Measurements from ENCODE around the gene SUPT5H. TPM values are rescaled to one million over a fixed set of nuclear protein-coding genes. Genes with fewer than 3 reads are reported as not detected.

Gene SUPT5H
- total and polyA plus RNA-seq, 2 of the 8 experiments (the other 6 are each of a cell fraction or from before 2014, with no cell fraction given), result 77.8 to 111 TPM

- DNase-seq (ENCODE audit: low read depth in 1 of 2, low spot score in 2 of 2), result no peak
- H3K4me1 ChIP-seq (replicated peaks in 1 of 4; ENCODE audit: control insufficient read depth in 3 of 4, insufficient read depth in 4 of 4, low read length in 3 of 4), result no peaks in the 10 kb centered on the region; a peak in 1 of 7 replicates
- no peak overlapping the region for H2BK12ac ChIP-seq (ENCODE audit: low read depth, low read length)
- H3K23ac ChIP-seq (ENCODE audit: insufficient read length), result no peak overlapping the region
- no peak overlapping the region for H4K91ac ChIP-seq (replicated peaks; ENCODE audit: insufficient read length, low read length)
- no peak overlapping the region for H3K9ac ChIP-seq (replicated peaks in 1 of 4; ENCODE audit: extremely low read depth in 1 of 4, low read depth in 3 of 4, low read length in 3 of 4)
- H3K9me3 ChIP-seq (ENCODE audit: insufficient read depth in 2 of 2, low read depth in 1 of 2, low read length in 1 of 2), result no peaks in the 10 kb centered on the region
- H4K20me1 ChIP-seq (replicated peaks in 1 of 2; ENCODE audit: control insufficient read depth in 1 of 2, insufficient read depth in 2 of 2, low read length in 2 of 2), result peaks cover 6 to 24% of the 10 kb centered on the region in 2 experiments
- H3K36me3 ChIP-seq (ENCODE audit: control insufficient read depth in 2 of 4, insufficient read depth in 4 of 4, low read length in 3 of 4), result peaks cover 40 to 81% (median 72%) of the 10 kb centered on the region in 4 experiments
- H3K56ac ChIP-seq (replicated peaks; ENCODE audit: insufficient read length, low read depth, low read length), result no peak overlapping the region
- WGBS, 2 experiments (ENCODE audit: extremely low coverage in 1 of 2, insufficient coverage in 1 of 2, insufficient read length in 1 of 2, insufficient replicate concordance in 2 of 2, low coverage in 1 of 2, low lambda C conversion rate in 2 of 2, missing lambda C conversion rate in 1 of 2), result 93% methylated on average over 6 of the region's 6 CpGs; no CpG with 5 or more reads in 1 of the 2 experiments
- H4K5ac ChIP-seq (ENCODE audit: insufficient read length, low read depth, low read length), result no peak overlapping the region
- H3K27ac ChIP-seq (ENCODE audit: low read depth, low read length), result no peak overlapping the region
- no peak overlapping the region for H3K18ac ChIP-seq (ENCODE audit: extremely low read depth, low read length)
- no peaks in the 10 kb centered on the region for H3K79me2 ChIP-seq (ENCODE audit: control insufficient read depth in 1 of 2, insufficient read depth in 2 of 2, low read length in 2 of 2)
- H2BK5ac ChIP-seq (ENCODE audit: low read depth, low read length), result no peak overlapping the region
- H3K4ac ChIP-seq (replicated peaks; ENCODE audit: insufficient read length, low read depth, low read length), result no peak overlapping the region
- no peak overlapping the region for H3K4me3 ChIP-seq (ENCODE audit: extremely low read depth in 1 of 4, insufficient read depth in 2 of 4, low read depth in 3 of 4, low read length in 4 of 4)
- H2AK5ac ChIP-seq (ENCODE audit: low read depth, low read length), result no peak overlapping the region
- POLR2A ChIA-PET (ENCODE audit: partially characterized antibody), result interaction anchor here (0.9 to 47.8 kb wide), 6 partner anchors 11 to 46 kb away, joined by 3 to 1154 read pairs (median 4); partner anchors contain the start of genes PLEKHG2, RPS16 and TIMM50
- no peak overlapping the region for H3K4me2 ChIP-seq (ENCODE audit: insufficient read depth in 1 of 2, low read depth in 2 of 2, low read length in 2 of 2)
- CTCF ChIA-PET (ENCODE audit: partially characterized antibody), result interaction anchor here (1.0 to 2.0 kb wide), 4 partner anchors 10 to 64 kb away, joined by 3 to 6 read pairs (median 5); no protein-coding TSS in a partner anchor
- no peak overlapping the region for H2BK15ac ChIP-seq (ENCODE audit: low read length)
- no peak overlapping the region for H3K14ac ChIP-seq (ENCODE audit: insufficient read length)
- no peak overlapping the region for H2AFZ ChIP-seq (ENCODE audit: low read length)
- no peak for FAIRE-seq
- H3K23me2 ChIP-seq (ENCODE audit: low read depth, low read length), result peaks cover 1% of the 10 kb centered on the region; the same call in 1 of the 2 replicates
- H2BK20ac ChIP-seq (ENCODE audit: low read length), result no peak overlapping the region
- H2BK120ac ChIP-seq (replicated peaks; ENCODE audit: low read depth, low read length), result no peak overlapping the region
- peaks cover 14% of the 10 kb centered on the region for H3K79me1 ChIP-seq (ENCODE audit: low read depth, low read length)
- H3K27me3 ChIP-seq (replicated peaks in 1 of 4; ENCODE audit: control insufficient read depth in 3 of 4, extremely low read depth in 1 of 4, insufficient read depth in 3 of 4, low read length in 3 of 4), result no peaks in the 10 kb centered on the region
- H4K8ac ChIP-seq (ENCODE audit: extremely low read depth, insufficient read depth, low read length), result no peak overlapping the region
- TF ChIP-seq SP2 (IDR thresholded peaks at IDR 0.05; ENCODE audit: low read length) (no peak), POLR2AphosphoS5 (IDR thresholded peaks at IDR 0.05; ENCODE audit: low read depth, low read length) (no peak)
These were observed 24.2 kb downstream of the SUPT5H start for GRCh38 chr19:39469567-39469966.

All from H1 (cell line).